ENCODE measurements around the gene SRSF2.

DNA sequence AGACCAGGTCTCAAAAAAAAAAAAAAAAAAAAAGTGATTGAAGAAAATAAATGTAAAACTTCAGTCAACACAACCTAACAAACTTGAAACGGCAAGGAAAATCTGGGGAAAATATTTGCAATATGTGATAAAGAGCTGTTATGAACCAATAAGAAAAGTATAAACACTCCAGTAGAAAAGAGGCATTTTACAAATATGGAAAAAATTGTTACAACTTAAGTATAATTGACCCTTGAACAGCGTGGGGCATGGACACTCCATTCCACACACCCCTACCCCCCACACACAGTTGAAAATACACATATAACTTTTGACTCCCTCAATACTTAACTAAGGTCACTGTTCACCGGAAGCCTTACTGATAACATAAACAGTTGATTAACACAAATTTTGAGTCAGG, 21.4 kb upstream of the SRSF2 start:
- TF ChIP-seq CTCF (IDR thresholded peaks at IDR 0.05) (no peak), EZH2phosphoT487 (IDR thresholded peaks at IDR 0.05) (no peak), EZH2 (IDR thresholded peaks at IDR 0.05) (no peak)
